B cell (primary cell): ENCODE results near the gene ENC1. TPM values are rescaled to one million over a fixed set of nuclear protein-coding genes. Genes with fewer than 3 reads are reported as not detected.
A peak's percentile ranks its signal among the peaks of the same experiment; 100 is the strongest.

Experiments
- ATAC-seq: fragments of 200-7000 bp; cut with Tn5 transposase; one replicate; pipeline ENCODE4 v1.10.0; 2021; ENCODE audit warnings: low read depth, mild to moderate bottlenecking, moderate number of reproducible peaks, moderate library complexity
- CTCF ChIA-PET: fragments of 350-600 bp; sonication (Branson Sonifier 250); formaldehyde crosslinking; loops from one replicate; lab custom pipeline; 2021; ENCODE audit warnings: antibody characterized with exemption, inconsistent platforms; lab: Charles Lee
- POLR2A ChIA-PET: fragments of 350-600 bp; sonication (Branson Sonifier 250); formaldehyde crosslinking; loops from one replicate; lab custom pipeline; 2021; ENCODE audit warnings: antibody characterized with exemption; lab: Charles Lee
- DNase-seq: peaks from one replicate; pipeline ENCODE4 v3.0.0; 2013
- H2AFZ ChIP-seq: 2 replicates; pipeline ENCODE4 v1.6.1; 2012; ENCODE audit warnings: mild to moderate bottlenecking, low read depth, low read length; ENCODE audit not compliant: insufficient read depth, poor library complexity, severe bottlenecking
- H3K27ac ChIP-seq, 2 donors: 1 replicate in 1 of 2; 2 replicates in 1 of 2; pipeline ENCODE4 v1.5.1; 2012 to 2013; ENCODE audit warnings: low read length in 2 of 2, mild to moderate bottlenecking in 2 of 2, moderate library complexity in 1 of 2
- H3K27me3 ChIP-seq, 4 experiments: fragments of 200-600 bp in 1 of 4; sonication (generic) in 1 of 4; replicated peaks in 1 of 4; 1 replicate in 2 of 4; 2 replicates in 2 of 4; pipeline versions ENCODE4 v1.6.1 to v1.7.0; 2013 to 2016; ENCODE audit warnings: low read length in 3 of 4, mild to moderate bottlenecking in 2 of 4, mixed read lengths in 1 of 4, moderate library complexity in 1 of 4; ENCODE audit not compliant: insufficient read depth in 4 of 4, control insufficient read depth in 3 of 4; ENCODE audit errors: control extremely low read depth in 1 of 4
- H3K36me3 ChIP-seq, 2 experiments: replicated peaks in 1 of 2; 1 replicate in 1 of 2; 2 replicates in 1 of 2; pipeline versions ENCODE4 v1.6.1 to v1.7.1; 2013; ENCODE audit warnings: low read length in 1 of 2; ENCODE audit not compliant: insufficient read depth in 2 of 2, control insufficient read depth in 1 of 2; ENCODE audit errors: control extremely low read depth in 1 of 2, extremely low read depth in 1 of 2
- H3K4me1 ChIP-seq, 2 donors: fragments of 200-600 bp in 1 of 2; sonication (generic) in 1 of 2; 1 replicate in 1 of 2; 2 replicates in 1 of 2; pipeline versions ENCODE4 v1.5.1 to v1.6.1; 2013 to 2017; ENCODE audit warnings: low read length in 2 of 2; ENCODE audit not compliant: control insufficient read depth in 2 of 2, insufficient read depth in 2 of 2
- H3K4me2 ChIP-seq: replicated peaks from 2 replicates; pipeline ENCODE3; 2012; ENCODE audit warnings: mild to moderate bottlenecking, low read depth, low read length; ENCODE audit not compliant: poor library complexity, severe bottlenecking
- H3K4me3 ChIP-seq, 5 experiments: fragments of 200-600 bp in 1 of 5; sonication (generic) in 1 of 5; 1 replicate in 3 of 5; 2 replicates in 2 of 5; pipeline versions ENCODE4 v1.5.1 to v1.7.0; 2011 to 2016; ENCODE audit warnings: low read length in 4 of 5, mild to moderate bottlenecking in 4 of 5, low read depth in 2 of 5, control low read depth in 1 of 5, moderate library complexity in 1 of 5; ENCODE audit not compliant: insufficient read depth in 1 of 5; ENCODE audit errors: control extremely low read depth in 1 of 5, extremely low read depth in 1 of 5
- H3K79me2 ChIP-seq: fragments of 200-600 bp; sonication (generic); one replicate; pipeline ENCODE4 v1.6.0; 2016; ENCODE audit warnings: low read length; ENCODE audit not compliant: control insufficient read depth, insufficient read depth
- H3K9ac ChIP-seq: fragments of 200-600 bp; sonication (generic); 2 replicates; pipeline ENCODE4 v1.6.1; 2017; ENCODE audit warnings: mild to moderate bottlenecking, low read length, moderate library complexity
- H3K9me3 ChIP-seq, 3 donors: one replicate each; pipeline versions ENCODE4 v1.6.1 to v1.7.1; 2013; ENCODE audit warnings: low read length in 2 of 3; ENCODE audit not compliant: control insufficient read depth in 2 of 3, insufficient read depth in 1 of 3; ENCODE audit errors: control extremely low read depth in 1 of 3
- H4K20me1 ChIP-seq: 2 replicates; pipeline ENCODE4 v1.6.0; 2012; ENCODE audit warnings: mild to moderate bottlenecking, low read length; ENCODE audit not compliant: insufficient read depth, control insufficient read depth, poor library complexity, severe bottlenecking
- H3K27ac Mint-ChIP-seq: one replicate; pipeline ENCODE4 v1.8.0; 2021; ENCODE audit warnings: mixed read lengths
- H3K27me3 Mint-ChIP-seq: one replicate; pipeline ENCODE4 v1.8.0; 2021; ENCODE audit warnings: mixed read lengths
- H3K4me1 Mint-ChIP-seq: one replicate; pipeline ENCODE4 v1.8.0; 2021; ENCODE audit warnings: mixed read lengths
- H3K4me3 Mint-ChIP-seq: one replicate; pipeline ENCODE4 v1.8.0; 2021; ENCODE audit warnings: mixed read lengths
- H3K9me3 Mint-ChIP-seq: one replicate; pipeline ENCODE4 v1.8.0; 2022; ENCODE audit warnings: mixed read lengths; ENCODE audit not compliant: insufficient read depth
- EZH2 ChIP-seq: IDR thresholded peaks from 2 replicates; pipeline ENCODE4 v1.6.1; 2012; ENCODE audit warnings: borderline replicate concordance, low read depth, mild to moderate bottlenecking, moderate library complexity, low read length; ENCODE audit not compliant: insufficient read depth, poor library complexity, severe bottlenecking
- WGBS: methylation state at CpG from one replicate; pipeline ENCODE4 v1.1.5; 2013; ENCODE audit warnings: missing lambda C conversion rate; ENCODE audit not compliant: insufficient coverage; 5-methylcytosine and 5-hydroxymethylcytosine counted together
- intact Hi-C: fragments of 100-400 bp; cut with micrococcal nuclease; formaldehyde crosslinking; loops from one replicate; pipeline ENCODE4 v1.10.0; 2022
- polyA plus RNA-seq: library from polyadenylated mRNA; depleted of rRNA; stranded (reverse); fragments of >200 nt; gene quantifications from 2 replicates; pipeline ENCODE4 v1.2.3, GENCODE V29; 2012
- total RNA-seq, 2 donors: library from RNA; stranded (reverse); fragments of 120-200 nt in 1 of 2; gene quantifications; 1 replicate in 1 of 2; 2 replicates in 1 of 2; pipeline versions ENCODE4 v1.2.3 to v1.2.4, GENCODE V29; 2013 to 2022
- TF ChIP-seq, protein P1 (sequence below): fragments of 200-600 bp; IDR thresholded peaks from one replicate; pipeline ENCODE4 v1.8.0; 2022; ENCODE audit warnings: antibody characterized with exemption, mild to moderate bottlenecking

ENC1 gene
- total and polyA plus RNA-seq, 2 donors (not counting 1 experiment from before 2014, with no cell fraction given), result 7.2 to 14.6 TPM

DNA sequence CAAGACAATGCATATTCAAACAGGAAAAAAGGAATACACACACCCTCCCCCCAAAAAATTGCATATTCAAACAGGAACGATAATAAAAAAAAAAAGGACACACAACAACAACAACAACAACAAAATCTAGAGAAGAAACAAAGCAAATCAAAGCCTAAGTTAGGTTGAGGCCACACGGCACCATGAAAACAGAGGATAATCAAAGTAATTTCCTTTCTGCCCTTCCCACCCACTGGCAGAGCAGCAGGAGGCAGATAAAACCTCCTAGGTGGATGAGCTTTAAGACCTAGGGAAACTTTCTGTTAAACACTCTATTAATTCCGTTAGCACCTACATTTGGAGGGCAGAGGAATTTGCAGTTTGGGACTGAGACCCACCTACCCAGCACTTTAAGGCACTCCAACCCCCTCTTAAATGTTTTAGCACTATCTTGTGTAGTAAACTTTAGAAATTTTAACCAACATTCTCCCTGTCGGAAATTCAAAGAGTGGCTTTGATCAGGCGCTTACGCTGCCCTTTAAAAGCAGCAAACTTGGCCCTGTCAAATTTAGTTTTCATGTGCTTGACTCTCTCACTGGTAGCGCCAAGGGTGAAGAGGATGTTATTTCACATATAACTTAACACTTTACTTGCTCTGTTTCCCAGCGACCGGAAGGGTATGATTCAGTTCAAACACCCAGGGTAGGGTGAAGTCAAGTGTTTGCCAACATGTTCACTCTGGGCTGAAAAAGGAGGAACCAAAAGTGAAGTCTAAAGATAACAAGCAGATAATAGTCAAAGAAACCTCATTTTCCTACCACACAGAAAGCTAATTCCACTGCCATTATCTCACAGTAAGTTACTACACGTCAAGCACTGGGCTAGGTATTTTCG lies 9.2 kb downstream of the ENC1 start:
- Histone ChIP-seq H3K4me3 (peak overlapping the region in 1 of 5 experiments; percentile 29), H4K20me1 (no peaks in the 10 kb centered on the region), H3K9ac (peak overlapping the region; percentile 21), H3K79me2 (peaks cover 27% of the 10 kb centered on the region), H3K27ac (peak overlapping the region; percentile 79 to 83), H3K9me3 (no peaks in the 10 kb centered on the region), H3K4me1 (peaks cover 38 to 39% of the 10 kb centered on the region in 2 donors), H3K36me3 (peaks cover 2 to 17% of the 10 kb centered on the region in 2 experiments), H2AFZ (peak overlapping the region; percentile 59), H3K4me2 (peak overlapping the region; percentile 63), H3K27me3 (no peaks in the 10 kb centered on the region)
- POLR2A ChIA-PET, result interaction anchor here (1.9 kb wide), 1 partner anchor 9 kb away, joined by 9 read pairs; the partner anchor contains the start of gene ENC1
- ATAC-seq (peak; percentile 93), DNase-seq (peak; percentile 70)
- 47% methylated on average over 3 of the region's 11 CpGs for WGBS
- Mint-ChIP-seq H3K27me3 (no peaks in the 10 kb centered on the region), H3K4me1 (peaks cover 29% of the 10 kb centered on the region), H3K9me3 (no peaks in the 10 kb centered on the region), H3K27ac (peak overlapping the region; percentile 88), H3K4me3 (peak overlapping the region; percentile 56)
- TF ChIP-seq, protein P1, sequence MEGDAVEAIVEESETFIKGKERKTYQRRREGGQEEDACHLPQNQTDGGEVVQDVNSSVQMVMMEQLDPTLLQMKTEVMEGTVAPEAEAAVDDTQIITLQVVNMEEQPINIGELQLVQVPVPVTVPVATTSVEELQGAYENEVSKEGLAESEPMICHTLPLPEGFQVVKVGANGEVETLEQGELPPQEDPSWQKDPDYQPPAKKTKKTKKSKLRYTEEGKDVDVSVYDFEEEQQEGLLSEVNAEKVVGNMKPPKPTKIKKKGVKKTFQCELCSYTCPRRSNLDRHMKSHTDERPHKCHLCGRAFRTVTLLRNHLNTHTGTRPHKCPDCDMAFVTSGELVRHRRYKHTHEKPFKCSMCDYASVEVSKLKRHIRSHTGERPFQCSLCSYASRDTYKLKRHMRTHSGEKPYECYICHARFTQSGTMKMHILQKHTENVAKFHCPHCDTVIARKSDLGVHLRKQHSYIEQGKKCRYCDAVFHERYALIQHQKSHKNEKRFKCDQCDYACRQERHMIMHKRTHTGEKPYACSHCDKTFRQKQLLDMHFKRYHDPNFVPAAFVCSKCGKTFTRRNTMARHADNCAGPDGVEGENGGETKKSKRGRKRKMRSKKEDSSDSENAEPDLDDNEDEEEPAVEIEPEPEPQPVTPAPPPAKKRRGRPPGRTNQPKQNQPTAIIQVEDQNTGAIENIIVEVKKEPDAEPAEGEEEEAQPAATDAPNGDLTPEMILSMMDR, result no peak
- no peak for TF ChIP-seq EZH2
- intact Hi-C loops, result loop anchor here (1.0 kb wide), 1 partner anchor 9 kb away; the partner anchor contains the start of gene ENC1
- CTCF ChIA-PET, result interaction anchor here (1.1 to 2.3 kb wide), 2 partner anchors 9 kb away, joined by 4 to 13 read pairs; partner anchors contain the start of gene ENC1
